ENCODE data around the gene LIFR. TPM values are rescaled to one million over a fixed set of nuclear protein-coding genes. Genes with fewer than 3 reads are reported as not detected.

LIFR gene
- total and polyA plus RNA-seq, 2 of the 4 experiments (the other 2 are of a cell fraction): 1.9 to 10.4 TPM

DNA sequence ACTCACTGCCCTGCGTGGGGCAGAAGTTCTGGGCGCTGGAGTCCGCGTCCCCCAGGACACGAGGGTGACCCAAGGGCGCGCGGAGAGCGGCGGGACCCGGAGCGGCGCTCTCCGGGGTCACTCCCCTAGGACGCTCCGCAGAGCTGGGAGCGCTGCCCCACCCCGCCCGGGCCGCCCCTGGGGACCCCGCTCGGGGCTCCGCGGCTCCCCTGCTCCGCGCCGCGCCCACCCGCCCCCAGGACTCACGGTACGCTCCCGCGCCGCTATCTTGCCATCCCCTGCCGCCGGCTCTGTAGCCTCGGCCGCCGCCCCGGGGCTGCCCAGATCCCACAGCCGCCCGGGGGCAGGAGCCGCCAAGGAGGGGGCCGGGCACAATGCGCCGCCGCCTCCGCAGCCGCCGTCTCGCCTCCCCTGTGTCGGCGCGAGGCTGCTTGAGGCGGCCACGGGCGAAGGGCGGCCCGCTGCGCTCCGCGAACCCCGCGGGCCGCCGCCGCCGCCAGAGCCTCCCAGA lies 303 bp downstream of the LIFR start:
- H3K79me1 ChIP-seq (ENCODE audit: low read depth in 1 of 2, low read length in 2 of 2): peaks cover 10 to 13% of the 10 kb centered on the region in 2 experiments; a peak in 3 of 4 replicates
- no peak for TF ChIP-seq RCOR1 (IDR thresholded peaks at IDR 0.05; ENCODE audit: insufficient replicate concordance, low read length)
- TF ChIP-seq POLR2A (IDR thresholded peaks at IDR 0.05; ENCODE audit: low read depth, low read length): peak; percentile 18; the same call in 1 of the 2 replicates
- H2BK20ac ChIP-seq (ENCODE audit: low read depth, low read length): no peak overlapping the region
- peak overlapping the region; percentile 77 for H3K9ac ChIP-seq (ENCODE audit: low read depth, low read length)
- H3K9me3 ChIP-seq (ENCODE audit: control insufficient read depth, insufficient read depth, low read length): no peaks in the 10 kb centered on the region
- peak overlapping the region; percentile 30 for H2BK5ac ChIP-seq (ENCODE audit: low read depth, low read length, poor library complexity, severe bottlenecking)
- peak overlapping the region; percentile 88 for H2AFZ ChIP-seq (replicated peaks; ENCODE audit: low read length, poor library complexity)
- no peak overlapping the region for H4K5ac ChIP-seq (ENCODE audit: low read depth, low read length)
- peak overlapping the region; percentile 92 for H3K4me3 ChIP-seq (ENCODE audit: insufficient read depth, low read depth, low read length)
- WGBS, 2 experiments (ENCODE audit: extremely low coverage in 2 of 2, insufficient read length in 1 of 2): 0% methylated on average over 36 of the region's 68 CpGs; no CpG with 5 or more reads in 1 of the 2 experiments
- H3K27ac ChIP-seq (ENCODE audit: insufficient read depth, low read length): peak overlapping the region; percentile 59
- peaks cover 2% of the 10 kb centered on the region; the same call in 1 of the 2 replicates for H3K9me1 ChIP-seq (ENCODE audit: insufficient read depth, low read length)
- H3K4me1 ChIP-seq (ENCODE audit: control insufficient read depth, insufficient read depth, low read length): peaks cover 2% of the 10 kb centered on the region
- no peaks in the 10 kb centered on the region; the same call in 1 of the 2 replicates for H3K27me3 ChIP-seq (ENCODE audit: control insufficient read depth, insufficient read depth, low read length)
- ChIA-PET CTCF (interaction anchor here (0.8 kb wide), 1 partner anchor 136 kb away, joined by 3 read pairs; no protein-coding TSS in a partner anchor), POLR2A (ENCODE audit: unreplicated experiment) (no interaction called here)
- H3K36me3 ChIP-seq (ENCODE audit: control insufficient read depth, insufficient read depth, low read length): no peaks in the 10 kb centered on the region
- peak overlapping the region in 1 of 2 experiments; percentile 26; a peak in 1 of 4 replicates for H4K8ac ChIP-seq (ENCODE audit: low read depth in 2 of 2, low read length in 2 of 2)
- ATAC-seq (ENCODE audit: low read depth): peak; percentile 55
- peak overlapping the region; percentile 54; the same call in 1 of the 2 replicates for H2BK120ac ChIP-seq (ENCODE audit: low read depth, low read length)
- H4K91ac ChIP-seq (ENCODE audit: insufficient read depth, low read depth, low read length): peak overlapping the region; percentile 69; the same call in 1 of the 2 replicates
- dilution Hi-C loops (cut with HindIII; ENCODE audit: low sequenced_read_pairs, unreplicated experiment): no loop called here
- BruUV-seq (replicated peaks): no TSS peak
- peak overlapping the region; percentile 90; the same call in 1 of the 2 replicates for H3K23ac ChIP-seq (ENCODE audit: low read depth, low read length)
- H2AK5ac ChIP-seq (ENCODE audit: low read depth, low read length): no peak overlapping the region; the same call in 1 of the 2 replicates
- intact Hi-C loops (cut with micrococcal nuclease): loop anchor here (1.0 to 10.0 kb wide), 4 partner anchors 106 to 369 kb away; no protein-coding TSS in a partner anchor
- H2BK15ac ChIP-seq (ENCODE audit: low read depth, low read length): no peak overlapping the region
- H3K14ac ChIP-seq (replicated peaks; ENCODE audit: low read depth, low read length): peak overlapping the region; percentile 71; the same call in 1 of the 2 replicates
- DNase-seq: no peak
- peak overlapping the region; percentile 71; the same call in 1 of the 2 replicates for H3K56ac ChIP-seq (ENCODE audit: extremely low read depth, insufficient read depth, low read length)
- in situ Hi-C loops (cut with MboI; ENCODE audit: low sequenced_read_pairs): no loop called here
- peaks cover 3% of the 10 kb centered on the region for H4K20me1 ChIP-seq (ENCODE audit: insufficient read depth, low read length)
- peak overlapping the region; percentile 49; the same call in 1 of the 2 replicates for H3K4ac ChIP-seq (ENCODE audit: low read depth, low read length)
- H3K4me2 ChIP-seq (ENCODE audit: low read depth, low read length): peak overlapping the region; percentile 79
- H3K18ac ChIP-seq (ENCODE audit: low read depth, low read length): peak overlapping the region; percentile 55; the same call in 1 of the 2 replicates
- H2AK9ac ChIP-seq (replicated peaks; ENCODE audit: low read depth, low read length, poor library complexity): peak overlapping the region; percentile 73
